HG02938 (cell line): ENCODE data around the gene ULBP2.
"Not testable (repeated sequence)": the region's sequence is repeated elsewhere in the genome, so short reads cannot be mapped to it uniquely, and the experiment has no call there.

ENCODE experiments used
- ATAC-seq: cut with Tn5 transposase; IDR thresholded peaks from one replicate; pipeline ENCODE4 v1.9.1; 2021; ENCODE audit warnings: mild to moderate bottlenecking, moderate library complexity; ENCODE audit not compliant: unreplicated experiment

The ULBP2 gene

GRCh38 chr6:149947533-149947932 lies 5.7 kb downstream of the ULBP2 start:
- not testable (repeated sequence) for ATAC-seq

GRCh38 chr6:149948011-149948410 lies 6.2 kb downstream of the ULBP2 start:
- no peak for ATAC-seq

- ATAC-seq, result no peak
These were observed 6.8 kb downstream of the ULBP2 start for GRCh38 chr6:149948616-149949015.

- no peak for ATAC-seq
These were observed 8.6 kb downstream of the ULBP2 start for GRCh38 chr6:149950423-149950822.

- no peak for ATAC-seq
These were observed 9.3 kb downstream of the ULBP2 start for GRCh38 chr6:149951096-149951495.

GRCh38 chr6:149951626-149952025 lies 9.8 kb downstream of the ULBP2 start:
- ATAC-seq, result no peak

GRCh38 chr6:149953390-149953789 lies 11.6 kb downstream of the ULBP2 start:
- not testable (repeated sequence) for ATAC-seq

GRCh38 chr6:149953934-149954327 lies 12.1 kb downstream of the ULBP2 start:
- not testable (repeated sequence) for ATAC-seq

- ATAC-seq, result not testable (repeated sequence)
These were observed 12.6 kb downstream of the ULBP2 start for GRCh38 chr6:149954328-149954983.

- not testable (repeated sequence) for ATAC-seq
These were observed 13.3 kb downstream of the ULBP2 start for GRCh38 chr6:149954984-149955653.

- ATAC-seq, result not testable (repeated sequence)
These were observed 14.0 kb downstream of the ULBP2 start for GRCh38 chr6:149955654-149956317.

- ATAC-seq, result not testable (repeated sequence)
These were observed 16.3 kb downstream of the ULBP2 start for GRCh38 chr6:149958124-149958523.

- not testable (repeated sequence) for ATAC-seq
These were observed 18.0 kb downstream of the ULBP2 start for GRCh38 chr6:149959806-149960205.

GRCh38 chr6:149960488-149960887 lies 18.7 kb downstream of the ULBP2 start:
- no peak for ATAC-seq

- no peak for ATAC-seq
These were observed 20.1 kb downstream of the ULBP2 start for GRCh38 chr6:149961728-149962425.

- peak; percentile 36 for ATAC-seq
These were observed 20.8 kb downstream of the ULBP2 start for GRCh38 chr6:149962461-149963211.

- no peak for ATAC-seq
These were observed 21.3 kb downstream of the ULBP2 start for GRCh38 chr6:149963212-149963461.

- ATAC-seq, result peak; percentile 49
These were observed 21.9 kb downstream of the ULBP2 start, which contains the start of gene ULBP1 for GRCh38 chr6:149963462-149964307. ULBP1 (plus strand) TSS chr6:149963943; CDS start chr6:149964050, 107 bp downstream.

- no peak for ATAC-seq
These were observed 22.7 kb downstream of the ULBP2 start for GRCh38 chr6:149964308-149965193.
